Transverse colon (tissue), 4 donors: ENCODE results near the gene TOM1L2.

ENCODE experiments used
- CTCF ChIP-seq, 5 experiments: fragments of 200-600 bp in 3 of 5; fragments of 450-650 bp in 2 of 5; sonication (generic) in 3 of 5; IDR thresholded peaks; 1 replicate in 2 of 5; 2 replicates in 3 of 5; pipeline ENCODE4 v1.5.1; 2016 to 2017; ENCODE audit warnings: antibody characterized with exemption in 5 of 5, inconsistent platforms in 3 of 5, mild to moderate bottlenecking in 2 of 5, moderate library complexity in 1 of 5
- POLR2AphosphoS5 ChIP-seq, 3 donors: sonication (generic); formaldehyde crosslinking; IDR thresholded peaks; one replicate each; pipeline ENCODE4 v1.6.1; 2016; ENCODE audit warnings: antibody characterized with exemption in 3 of 3

GRCh38 chr17:17900615-17901520 is 71.3 kb downstream of the TOM1L2 start:
- TF ChIP-seq CTCF (IDR thresholded peaks at IDR 0.05) (no peak), POLR2AphosphoS5 (IDR thresholded peaks at IDR 0.05) (peak; percentile 18 to 40 (median 33))
